CD4-positive, alpha-beta T cell treated with Interferon gamma for 1 hour (primary cell): Measurements from ENCODE around the gene STK40.

Source experiments
- DNase-seq: peaks from one replicate; pipeline ENCODE4 v3.0.0-alpha.2; 2020

Gene STK40

GRCh38 chr1:36397378-36398230, 11.9 kb upstream of the STK40 start, which contains the start of gene LSM10:
Gene LSM10 (minus strand): TSS chr1:36397908. CDS start chr1:36394129, 3,779 bp downstream.
- peak; percentile 90 for DNase-seq

GRCh38 chr1:36397083-36397377, 11.3 kb upstream of the STK40 start:
- peak; percentile 18 for DNase-seq

GRCh38 chr1:36396359-36396758, 10.6 kb upstream of the STK40 start:
- DNase-seq = no peak

GRCh38 chr1:36393686-36394085, 8.0 kb upstream of the STK40 start:
- DNase-seq = no peak

- no peak for DNase-seq
Measured at GRCh38 chr1:36392836-36393235, 7.1 kb upstream of the STK40 start.

- no peak for DNase-seq
Measured at GRCh38 chr1:36391271-36391670, 5.5 kb upstream of the STK40 start.

- DNase-seq = no peak
Measured at GRCh38 chr1:36390411-36390810, 4.7 kb upstream of the STK40 start.

- DNase-seq = peak; percentile 25
Measured at GRCh38 chr1:36389999-36390398, 4.3 kb upstream of the STK40 start.

GRCh38 chr1:36389261-36389660, 3.5 kb upstream of the STK40 start:
- no peak for DNase-seq

GRCh38 chr1:36387141-36387949, 1.6 kb upstream of the STK40 start:
- peak; percentile 33 for DNase-seq

- peak; percentile 92 for DNase-seq
Measured at GRCh38 chr1:36386265-36387140, 779 bp upstream of the STK40 start.

GRCh38 chr1:36384542-36385409, 948 bp downstream of the STK40 start:
- peak; percentile 32 for DNase-seq

- no peak for DNase-seq
Measured at GRCh38 chr1:36383240-36383639, 2.5 kb downstream of the STK40 start.

- no peak for DNase-seq
Measured at GRCh38 chr1:36382669-36383068, 3.1 kb downstream of the STK40 start.

- no peak for DNase-seq
Measured at GRCh38 chr1:36382231-36382630, 3.5 kb downstream of the STK40 start.

- DNase-seq = no peak
Measured at GRCh38 chr1:36381405-36381804, 4.3 kb downstream of the STK40 start.

GRCh38 chr1:36380782-36381181, 4.9 kb downstream of the STK40 start:
- no peak for DNase-seq

- no peak for DNase-seq
Measured at GRCh38 chr1:36380143-36380619, 5.5 kb downstream of the STK40 start.

- no peak for DNase-seq
Measured at GRCh38 chr1:36377791-36378492, 7.8 kb downstream of the STK40 start.

GRCh38 chr1:36372617-36373016, 13.1 kb downstream of the STK40 start:
- no peak for DNase-seq
